ENCODE measurements around the gene ASB15.

GRCh38 chr7:123662755-123663154 is 61.1 kb downstream of the ASB15 start:
- TF ChIP-seq CTCF (conservative IDR thresholded peaks at IDR 0.05; ENCODE audit: low read length): no peak
- TF ChIP-seq EZH2phosphoT487 (IDR thresholded peaks at IDR 0.05; ENCODE audit: borderline replicate concordance): no peak
